Sigmoid colon (tissue), 7 donors: ENCODE results near the gene TMEM179. TPM values are rescaled to one million over a fixed set of nuclear protein-coding genes. Genes with fewer than 3 reads are reported as not detected.

Experiments used
- DNase-seq: peaks from one replicate; pipeline ENCODE4 v3.0.0-alpha.2; 2019
- H3K27ac ChIP-seq, 4 donors: fragments of 200-600 bp; sonication (generic); one replicate each; pipeline ENCODE4 v1.5.1; 2016 to 2019; ENCODE audit warnings: mild to moderate bottlenecking in 1 of 4
- H3K27me3 ChIP-seq, 3 donors: fragments of 200-600 bp; sonication (generic); one replicate each; pipeline ENCODE4 v1.5.1; 2019; ENCODE audit warnings: mild to moderate bottlenecking in 1 of 3
- H3K36me3 ChIP-seq, 4 donors: fragments of 200-600 bp; sonication (generic); one replicate each; pipeline ENCODE4 v1.5.1; 2016 to 2019
- H3K4me1 ChIP-seq, 4 donors: fragments of 200-600 bp; sonication (generic); one replicate each; pipeline ENCODE4 v1.5.1; 2017 to 2019
- H3K4me3 ChIP-seq, 4 donors: fragments of 200-600 bp; sonication (generic); one replicate each; pipeline ENCODE4 v1.5.1; 2017 to 2019; ENCODE audit warnings: mild to moderate bottlenecking in 2 of 4, moderate library complexity in 1 of 4
- H3K9me3 ChIP-seq, 4 donors: fragments of 200-600 bp in 3 of 4; sonication (generic) in 3 of 4; one replicate each; pipeline versions ENCODE4 v1.5.1 to v1.6.1; 2013 to 2019
- EP300 ChIP-seq, 4 donors: sonication (generic); formaldehyde crosslinking; IDR thresholded peaks; one replicate each; pipeline ENCODE4 v1.6.1; 2017; ENCODE audit warnings: antibody characterized with exemption in 4 of 4
- POLR2A ChIP-seq, 2 donors: fragments of 450-650 bp; IDR thresholded peaks; one replicate each; pipeline ENCODE4 v1.6.1; 2016; ENCODE audit warnings: antibody characterized with exemption in 2 of 2, mild to moderate bottlenecking in 2 of 2, moderate library complexity in 2 of 2
- POLR2AphosphoS5 ChIP-seq, 4 donors: sonication (generic); formaldehyde crosslinking; IDR thresholded peaks; one replicate each; pipeline ENCODE4 v1.6.1; 2017; ENCODE audit warnings: antibody characterized with exemption in 4 of 4
- WGBS, 2 donors: extraction: QIAGEN DNeasy Blood & Tissue Kit; methylation state at CpG; one replicate each; pipeline ENCODE4 v1.1.7; 2013; 5-methylcytosine and 5-hydroxymethylcytosine counted together
- intact Hi-C: fragments of 100-400 bp; cut with DNase I; formaldehyde crosslinking; loops from one replicate; pipeline ENCODE4 v1.15.1; 2023
- polyA plus RNA-seq, 3 donors: library from polyadenylated mRNA; stranded (reverse); fragments of 200-250 nt; gene quantifications; one replicate each; pipeline ENCODE4 v1.2.3, GENCODE V29; 2013
- total RNA-seq, 4 donors: library from RNA; depleted of rRNA; stranded (reverse); fragments of >200 nt; gene quantifications; one replicate each; pipeline ENCODE4 v1.1.0, GENCODE V29; 2016
- TF ChIP-seq, protein P1 (sequence below), 4 experiments: fragments of 450-650 bp in 3 of 4; fragments of 200-600 bp in 1 of 4; IDR thresholded peaks; one replicate each; pipeline ENCODE4 v1.5.1; 2016 to 2019; ENCODE audit warnings: antibody characterized with exemption in 4 of 4, mild to moderate bottlenecking in 3 of 4, moderate library complexity in 2 of 4
- donor health status: healthy with polysubstance abuse.
- donor health status: Bipolar disorder and iron deficiency.
- donor health status: healthy.

TMEM179 gene
- total and polyA plus RNA-seq, 7 donors, result 1.4 to 5.4 (median 4.1) TPM; not detected in 2

DNA sequence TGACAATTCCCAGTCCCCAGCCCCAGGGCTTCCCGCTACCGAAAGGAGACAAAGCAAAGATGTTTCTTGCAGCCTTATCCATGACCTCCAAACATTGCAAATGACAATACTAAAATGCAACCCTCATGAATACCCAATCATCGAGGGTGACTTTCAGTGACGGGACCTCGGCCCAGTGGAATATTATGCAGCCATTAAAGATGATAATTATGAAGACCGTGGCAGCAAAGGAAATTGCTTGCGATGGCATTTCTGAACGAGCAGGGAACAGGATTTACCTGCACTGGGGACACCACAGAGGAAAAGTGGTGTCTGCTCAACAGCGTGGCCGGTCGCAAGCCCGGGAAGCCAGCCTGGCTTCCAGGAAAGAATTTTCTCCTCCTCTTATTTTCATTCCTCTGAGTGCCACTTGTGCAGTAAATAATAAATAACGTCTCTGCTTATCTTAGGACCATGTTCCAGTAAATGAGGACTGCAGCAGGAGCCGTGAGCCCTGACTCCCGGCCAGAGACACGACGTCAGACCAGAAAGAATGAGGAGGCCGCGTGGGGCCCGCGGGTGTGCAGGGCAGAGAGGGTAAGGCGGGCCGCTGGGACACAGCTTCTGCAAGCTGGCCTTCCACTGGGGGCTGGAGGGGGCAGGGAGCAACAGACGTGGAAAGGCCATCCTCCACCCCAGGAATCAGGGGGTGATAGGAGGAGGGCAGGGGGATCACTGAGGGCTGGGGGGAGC, 18.4 kb downstream of the TMEM179 start:
- Histone ChIP-seq H3K9me3 (no peaks in the 10 kb centered on the region), H3K36me3 (no peaks in the 10 kb centered on the region), H3K4me3 (no peak overlapping the region), H3K4me1 (peaks cover 0 to 9% (median under 1%) of the 10 kb centered on the region in 4 donors), H3K27ac (no peak overlapping the region), H3K27me3 (peaks cover 0 to 21% (median 0%) of the 10 kb centered on the region in 3 donors)
- TF ChIP-seq, protein P1, sequence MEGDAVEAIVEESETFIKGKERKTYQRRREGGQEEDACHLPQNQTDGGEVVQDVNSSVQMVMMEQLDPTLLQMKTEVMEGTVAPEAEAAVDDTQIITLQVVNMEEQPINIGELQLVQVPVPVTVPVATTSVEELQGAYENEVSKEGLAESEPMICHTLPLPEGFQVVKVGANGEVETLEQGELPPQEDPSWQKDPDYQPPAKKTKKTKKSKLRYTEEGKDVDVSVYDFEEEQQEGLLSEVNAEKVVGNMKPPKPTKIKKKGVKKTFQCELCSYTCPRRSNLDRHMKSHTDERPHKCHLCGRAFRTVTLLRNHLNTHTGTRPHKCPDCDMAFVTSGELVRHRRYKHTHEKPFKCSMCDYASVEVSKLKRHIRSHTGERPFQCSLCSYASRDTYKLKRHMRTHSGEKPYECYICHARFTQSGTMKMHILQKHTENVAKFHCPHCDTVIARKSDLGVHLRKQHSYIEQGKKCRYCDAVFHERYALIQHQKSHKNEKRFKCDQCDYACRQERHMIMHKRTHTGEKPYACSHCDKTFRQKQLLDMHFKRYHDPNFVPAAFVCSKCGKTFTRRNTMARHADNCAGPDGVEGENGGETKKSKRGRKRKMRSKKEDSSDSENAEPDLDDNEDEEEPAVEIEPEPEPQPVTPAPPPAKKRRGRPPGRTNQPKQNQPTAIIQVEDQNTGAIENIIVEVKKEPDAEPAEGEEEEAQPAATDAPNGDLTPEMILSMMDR (IDR thresholded peaks at IDR 0.05), result no peak
- no peak for TF ChIP-seq POLR2AphosphoS5 (IDR thresholded peaks at IDR 0.05)
- no peak for TF ChIP-seq EP300 (IDR thresholded peaks at IDR 0.05)
- no peak for TF ChIP-seq POLR2A (IDR thresholded peaks at IDR 0.05)
- no peak for DNase-seq
- 62 to 75% methylated on average over 24 of the region's 24 CpGs for WGBS, 2 donors
- intact Hi-C loops, result no loop called here

- TF ChIP-seq POLR2A (IDR thresholded peaks at IDR 0.05) (no peak), EP300 (IDR thresholded peaks at IDR 0.05) (no peak), POLR2AphosphoS5 (IDR thresholded peaks at IDR 0.05) (no peak)
- TF ChIP-seq, protein P1 (IDR thresholded peaks at IDR 0.05), result no peak
- peaks cover 0 to 18% (median 5%) of the 10 kb centered on the region in 4 donors for H3K4me1 ChIP-seq
- H3K27ac ChIP-seq, result no peak overlapping the region
- H3K36me3 ChIP-seq, result no peaks in the 10 kb centered on the region
- no peaks in the 10 kb centered on the region for H3K9me3 ChIP-seq
- intact Hi-C loops, result no loop called here
- H3K4me3 ChIP-seq, result no peak overlapping the region
- no peak for DNase-seq
- H3K27me3 ChIP-seq, result peaks cover 0 to 21% (median 0%) of the 10 kb centered on the region in 3 donors
- 54 to 72% methylated on average over 10 of the region's 10 CpGs for WGBS, 2 donors
Observed at GRCh38 chr14:104584557-104584956, 20.0 kb downstream of the TMEM179 start.

GRCh38 chr14:104583424-104584306, 20.9 kb downstream of the TMEM179 start:
- no peaks in the 10 kb centered on the region for H3K36me3 ChIP-seq
- no peak for DNase-seq
- peaks cover 0 to 25% (median 5%) of the 10 kb centered on the region in 4 donors for H3K4me1 ChIP-seq
- WGBS, 2 donors, result 77 to 79% methylated on average over 27 of the region's 27 CpGs
- no peak for TF ChIP-seq POLR2AphosphoS5 (IDR thresholded peaks at IDR 0.05)
- TF ChIP-seq EP300 (IDR thresholded peaks at IDR 0.05), result no peak
- no peak for TF ChIP-seq POLR2A (IDR thresholded peaks at IDR 0.05)
- TF ChIP-seq, protein P1 (IDR thresholded peaks at IDR 0.05), result no peak
- H3K4me3 ChIP-seq, result no peak overlapping the region
- peaks cover 0 to 27% (median 7%) of the 10 kb centered on the region in 3 donors for H3K27me3 ChIP-seq
- no peak overlapping the region for H3K27ac ChIP-seq
- intact Hi-C loops, result no loop called here
- H3K9me3 ChIP-seq, result no peaks in the 10 kb centered on the region

DNA sequence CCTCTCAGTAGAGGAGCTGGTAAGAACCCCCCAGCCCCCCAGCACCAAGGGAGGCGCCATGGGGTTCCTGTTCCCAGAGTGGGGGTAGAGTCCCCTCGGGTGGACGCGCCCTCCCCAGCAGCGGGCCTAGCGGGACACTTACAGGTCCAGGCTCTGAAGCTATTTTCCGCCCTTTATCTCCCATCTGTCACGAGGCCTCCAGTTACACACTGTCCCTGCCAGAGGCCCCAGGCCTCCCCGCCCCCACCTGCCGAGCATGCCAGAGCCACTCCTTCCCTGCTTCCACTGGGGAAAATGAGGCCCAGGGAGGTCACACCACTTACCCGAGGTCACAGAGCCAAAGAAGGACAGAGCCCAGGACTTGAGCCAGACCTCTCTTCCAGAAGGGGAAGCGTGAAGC, 21.9 kb downstream of the TMEM179 start:
- Histone ChIP-seq H3K27me3 (peaks cover 0 to 35% (median 9%) of the 10 kb centered on the region in 3 donors), H3K9me3 (no peaks in the 10 kb centered on the region), H3K36me3 (no peaks in the 10 kb centered on the region), H3K4me3 (no peak overlapping the region), H3K27ac (no peak overlapping the region), H3K4me1 (peaks cover 0 to 25% (median 5%) of the 10 kb centered on the region in 4 donors)
- no peak for DNase-seq
- intact Hi-C loops, result no loop called here
- TF ChIP-seq POLR2A (IDR thresholded peaks at IDR 0.05), result no peak
- TF ChIP-seq, protein P1 (IDR thresholded peaks at IDR 0.05), result no peak
- peak in 1 of 4 donors; percentile 13 for TF ChIP-seq POLR2AphosphoS5 (IDR thresholded peaks at IDR 0.05)
- no peak for TF ChIP-seq EP300 (IDR thresholded peaks at IDR 0.05)
- 46 to 58% methylated on average over 12 of the region's 12 CpGs for WGBS, 2 donors
